GM21447 (cell line): ENCODE data around the gene CCDC27.

Experiments used
- ATAC-seq: cut with Tn5 transposase; IDR thresholded peaks from one replicate; pipeline ENCODE4 v1.9.1; 2021; ENCODE audit not compliant: unreplicated experiment

Gene CCDC27

GRCh38 chr1:3774276-3774945, 22.2 kb downstream of the CCDC27 start:
- no peak for ATAC-seq

DNA sequence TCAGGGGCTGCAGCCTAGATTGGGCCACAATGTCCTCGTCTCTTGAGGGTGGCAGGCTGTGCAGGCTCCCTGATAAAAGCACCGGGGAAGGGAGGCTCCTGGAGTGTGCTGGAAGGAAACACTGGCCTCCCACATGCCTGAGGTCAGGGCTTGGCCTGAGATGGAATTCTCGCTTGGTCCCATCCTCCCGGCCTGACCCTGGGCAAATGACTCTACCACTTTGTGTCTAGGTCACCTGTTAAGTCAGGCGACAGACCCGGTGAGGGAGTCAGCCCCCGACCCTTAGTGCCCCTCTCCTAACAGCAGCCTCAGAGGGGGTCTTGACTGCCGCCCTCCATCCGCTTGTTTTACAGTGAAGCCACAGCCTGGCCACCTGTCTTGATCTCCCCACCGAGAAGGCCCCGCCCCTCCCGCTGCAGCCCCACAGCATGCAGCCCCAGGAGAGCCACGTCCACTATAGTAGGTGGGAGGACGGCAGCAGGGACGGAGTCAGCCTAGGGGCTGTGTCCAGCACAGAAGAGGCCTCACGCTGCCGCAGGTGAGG, 22.8 kb downstream of the CCDC27 start:
- ATAC-seq, result no peak

GRCh38 chr1:3775490-3776230, 23.4 kb downstream of the CCDC27 start:
- no peak for ATAC-seq

- no peak for ATAC-seq
Measured at GRCh38 chr1:3776231-3776961, 24.1 kb downstream of the CCDC27 start.

DNA sequence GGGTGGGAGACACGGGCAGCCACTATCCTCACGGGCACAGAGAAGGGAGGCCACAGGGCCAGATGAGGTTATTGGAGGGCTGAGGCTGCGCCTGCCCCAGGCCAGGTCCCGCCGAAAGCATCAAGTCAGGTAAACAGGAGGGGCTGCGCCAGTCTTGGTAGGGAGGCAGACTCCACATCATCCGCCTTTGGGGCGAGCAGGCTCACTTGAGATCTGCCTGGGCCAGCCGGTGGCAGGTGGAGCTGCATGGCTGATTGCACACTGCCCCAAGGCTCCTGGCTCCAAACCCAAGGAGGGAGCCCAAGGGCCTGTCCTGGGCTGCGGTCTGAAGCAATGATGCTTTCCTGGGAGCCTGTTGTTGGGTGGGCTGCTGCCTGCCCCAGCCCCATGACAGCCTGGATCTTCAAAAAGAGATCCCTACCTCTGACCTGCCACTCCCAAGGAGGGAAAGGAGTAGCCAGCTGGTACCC, 24.9 kb downstream of the CCDC27 start:
- ATAC-seq, result no peak

- ATAC-seq, result no peak
Measured at GRCh38 chr1:3777647-3778589, 25.7 kb downstream of the CCDC27 start.

DNA sequence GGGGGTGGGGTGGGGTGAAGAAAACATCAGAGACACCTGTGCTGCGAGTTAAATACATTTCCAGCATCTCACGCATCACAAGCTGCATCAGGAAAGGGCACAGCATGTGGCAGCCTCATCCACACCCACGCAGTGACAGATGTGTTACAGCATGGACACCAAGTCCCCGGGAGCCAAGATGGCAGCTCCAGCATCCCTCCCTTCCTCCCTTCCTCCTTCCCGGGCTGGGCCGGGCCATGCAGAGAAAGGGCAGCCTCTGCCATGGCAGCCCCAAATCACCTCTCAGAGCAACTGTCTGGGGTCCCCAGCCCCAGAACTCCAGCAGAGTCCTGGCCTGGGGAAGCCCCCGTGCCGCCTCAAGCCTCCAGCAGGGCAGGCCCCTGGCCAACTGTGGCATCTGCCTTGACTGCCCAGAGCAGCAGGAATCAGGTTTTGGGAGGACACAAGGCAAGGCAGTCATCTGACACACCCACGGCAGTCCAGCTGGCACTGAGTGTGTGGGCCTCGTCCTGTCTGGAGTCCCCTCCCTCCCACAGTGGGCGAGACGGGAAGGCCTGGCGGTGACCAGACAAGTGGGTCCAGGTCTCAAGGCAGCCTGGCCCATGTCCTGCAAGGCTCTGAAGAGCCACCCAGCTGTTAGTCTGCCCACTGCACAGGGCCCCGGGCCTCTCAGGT, 26.5 kb downstream of the CCDC27 start:
- no peak for ATAC-seq

DNA sequence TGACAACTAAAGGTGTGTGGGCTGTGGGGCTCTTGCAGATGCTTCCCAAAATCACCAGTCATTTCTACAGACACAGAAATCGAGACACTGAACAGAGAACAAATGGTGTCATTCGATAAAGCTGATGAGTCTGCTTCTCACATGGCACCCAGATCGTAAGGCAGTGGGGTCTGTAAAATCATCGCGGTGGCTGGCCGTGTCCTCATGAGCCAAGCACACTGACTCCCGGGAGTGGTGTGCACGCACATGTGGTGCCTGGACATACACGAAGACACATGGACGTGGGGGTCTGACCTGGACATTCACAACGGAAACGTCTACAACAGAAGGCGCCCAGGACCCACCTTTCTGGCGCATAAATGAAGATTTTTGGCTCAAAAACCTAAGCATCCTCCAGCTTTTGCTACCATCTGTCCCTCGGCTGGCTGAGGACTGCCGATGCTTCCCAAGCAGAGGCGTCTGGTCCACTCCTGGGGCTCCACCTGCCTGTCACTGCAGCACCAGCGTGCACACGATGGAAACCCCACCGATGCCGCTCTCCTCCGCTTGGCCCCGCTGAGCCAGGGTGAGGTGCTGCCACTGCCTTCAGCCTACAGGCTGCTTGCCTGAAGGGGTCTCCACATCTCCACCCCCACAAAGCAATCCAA, 27.1 kb downstream of the CCDC27 start:
- no peak for ATAC-seq

DNA sequence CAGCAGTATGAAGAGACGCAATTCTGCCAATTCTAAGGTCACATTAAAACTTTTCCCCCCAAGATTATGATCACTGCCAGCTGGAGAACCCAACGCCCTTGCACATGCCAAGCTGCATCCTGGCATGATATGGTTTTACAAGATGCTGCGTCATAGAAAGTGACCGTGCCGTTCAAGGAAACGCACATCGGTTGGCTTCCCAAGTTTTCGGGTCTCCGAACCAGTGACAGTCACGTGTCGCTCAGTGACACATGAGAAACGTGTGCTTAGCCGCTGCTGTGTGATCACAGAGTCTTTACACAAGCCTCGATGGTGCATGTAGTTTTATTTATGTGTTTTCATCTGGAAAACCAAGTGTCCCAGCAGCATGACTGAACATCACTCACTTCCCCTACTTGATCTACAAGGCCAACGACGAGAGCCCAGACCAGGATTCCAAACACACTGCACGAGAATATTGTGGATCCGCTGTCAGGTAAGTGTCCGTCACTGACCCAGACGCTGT, 27.7 kb downstream of the CCDC27 start:
- no peak for ATAC-seq

- no peak for ATAC-seq
Measured at GRCh38 chr1:3780901-3781300, 28.7 kb downstream of the CCDC27 start.

GRCh38 chr1:3783651-3784474, 31.6 kb downstream of the CCDC27 start:
- ATAC-seq, result no peak

DNA sequence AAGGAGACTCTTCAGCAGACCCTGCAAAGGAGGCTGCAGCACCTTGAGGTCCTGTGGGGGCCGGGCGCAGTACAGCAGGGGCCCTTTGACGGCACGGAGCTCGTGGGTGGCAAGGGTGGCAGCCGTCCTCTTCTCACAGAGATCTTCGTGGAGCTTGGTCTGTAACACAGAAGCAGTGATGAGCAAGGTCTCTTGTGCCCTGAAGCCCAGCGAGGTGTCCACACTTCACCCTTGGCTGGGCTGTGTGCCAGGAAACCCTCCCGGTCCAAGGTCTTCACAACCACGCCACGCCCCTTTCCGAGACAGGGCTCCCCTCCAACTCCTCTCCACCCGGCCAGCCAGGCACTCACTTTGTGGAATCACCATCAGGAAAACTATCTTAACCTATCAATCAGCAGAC, 32.8 kb downstream of the CCDC27 start:
- ATAC-seq, result no peak

DNA sequence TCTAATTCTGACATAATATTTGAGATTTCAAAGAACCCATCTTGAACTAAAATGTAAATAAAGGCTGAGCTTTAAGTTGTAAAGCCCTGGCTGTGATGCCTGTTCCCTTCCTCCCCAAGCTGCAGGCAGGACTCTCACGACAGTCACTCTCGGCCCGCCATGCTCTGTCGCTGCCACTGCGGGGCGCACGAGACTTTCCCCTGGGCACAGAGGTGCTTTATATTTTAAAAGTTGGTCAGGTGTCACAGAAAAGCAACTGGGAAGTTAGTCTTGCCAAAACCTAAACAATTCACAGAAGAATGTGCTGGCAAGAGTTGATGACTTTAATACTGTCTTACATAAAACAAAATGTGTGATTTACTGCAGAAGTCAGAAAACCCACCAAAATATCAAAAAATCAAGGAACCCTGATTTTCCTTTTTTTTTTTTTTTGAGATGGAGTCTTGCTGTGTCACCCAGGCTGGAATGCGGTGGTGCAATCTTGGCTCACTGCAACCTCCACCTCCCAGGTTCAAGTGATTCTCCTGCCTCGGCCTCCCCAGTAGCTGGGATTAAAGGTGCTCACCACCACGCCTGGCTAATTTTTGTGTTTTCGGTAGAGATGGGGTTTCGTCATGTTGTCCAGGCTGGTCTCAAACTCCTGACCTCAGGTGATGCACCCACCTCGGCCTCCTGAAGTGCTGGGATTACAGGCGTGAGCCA, 33.4 kb downstream of the CCDC27 start:
- no peak for ATAC-seq

DNA sequence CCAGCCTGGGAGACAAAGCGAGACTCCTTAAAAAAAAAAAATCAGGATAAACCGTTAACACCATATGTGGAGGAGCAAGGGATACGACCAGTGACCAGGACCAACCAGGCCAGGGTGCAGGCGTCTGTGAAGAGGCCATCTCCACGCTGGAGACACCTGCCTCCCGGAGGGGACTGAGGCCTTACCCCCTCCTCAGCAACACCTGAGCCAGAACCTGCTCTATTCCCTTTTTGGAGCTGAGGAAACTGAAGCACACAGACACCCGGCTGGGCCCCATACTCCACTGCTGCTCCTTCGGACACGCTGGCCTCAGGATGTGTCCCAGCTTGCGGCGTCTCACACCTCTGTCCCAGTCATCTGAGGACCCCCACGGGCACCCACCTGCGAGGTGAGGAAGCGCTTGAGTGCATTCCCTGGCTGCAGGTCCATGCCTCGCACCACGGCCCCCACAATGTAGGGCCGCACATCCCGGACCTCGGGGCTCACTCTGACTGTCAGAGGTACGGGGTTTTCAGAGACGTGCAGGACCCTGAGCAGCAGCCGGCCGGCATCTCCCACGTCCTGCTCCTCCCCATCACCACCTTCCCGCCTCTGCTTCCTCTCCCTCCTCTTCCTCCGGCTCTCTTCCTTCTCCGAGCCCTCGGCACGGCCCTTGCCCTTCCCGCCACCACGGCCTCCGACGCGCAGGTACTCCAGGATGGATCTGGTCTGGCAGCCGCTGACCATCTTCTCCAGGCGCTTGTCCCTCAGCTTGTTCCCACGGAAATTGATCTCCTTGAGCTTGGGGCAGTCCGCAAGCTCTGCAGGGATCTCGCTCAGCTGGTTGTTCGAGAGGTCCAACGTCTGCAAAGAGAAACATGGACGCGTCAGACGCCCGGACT, 34.5 kb downstream of the CCDC27 start:
- no peak for ATAC-seq

DNA sequence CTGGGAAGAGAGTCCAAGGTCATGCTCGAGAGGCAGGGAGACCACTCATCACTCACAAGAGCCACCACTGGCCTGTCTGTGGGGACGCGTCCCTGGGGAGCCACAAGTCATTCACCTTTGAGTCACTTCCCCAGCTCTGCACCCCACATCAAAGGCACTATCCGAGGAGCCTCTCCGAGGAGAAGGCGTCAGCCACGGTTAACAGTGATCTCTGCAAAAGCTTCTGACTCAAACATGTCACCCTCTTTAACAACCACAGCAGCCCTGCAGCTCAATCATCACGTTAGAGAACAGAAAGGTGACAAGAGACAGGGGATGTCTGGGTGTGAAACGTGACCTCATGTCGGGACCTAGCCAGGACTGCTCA, 35.1 kb downstream of the CCDC27 start:
- ATAC-seq, result no peak

DNA sequence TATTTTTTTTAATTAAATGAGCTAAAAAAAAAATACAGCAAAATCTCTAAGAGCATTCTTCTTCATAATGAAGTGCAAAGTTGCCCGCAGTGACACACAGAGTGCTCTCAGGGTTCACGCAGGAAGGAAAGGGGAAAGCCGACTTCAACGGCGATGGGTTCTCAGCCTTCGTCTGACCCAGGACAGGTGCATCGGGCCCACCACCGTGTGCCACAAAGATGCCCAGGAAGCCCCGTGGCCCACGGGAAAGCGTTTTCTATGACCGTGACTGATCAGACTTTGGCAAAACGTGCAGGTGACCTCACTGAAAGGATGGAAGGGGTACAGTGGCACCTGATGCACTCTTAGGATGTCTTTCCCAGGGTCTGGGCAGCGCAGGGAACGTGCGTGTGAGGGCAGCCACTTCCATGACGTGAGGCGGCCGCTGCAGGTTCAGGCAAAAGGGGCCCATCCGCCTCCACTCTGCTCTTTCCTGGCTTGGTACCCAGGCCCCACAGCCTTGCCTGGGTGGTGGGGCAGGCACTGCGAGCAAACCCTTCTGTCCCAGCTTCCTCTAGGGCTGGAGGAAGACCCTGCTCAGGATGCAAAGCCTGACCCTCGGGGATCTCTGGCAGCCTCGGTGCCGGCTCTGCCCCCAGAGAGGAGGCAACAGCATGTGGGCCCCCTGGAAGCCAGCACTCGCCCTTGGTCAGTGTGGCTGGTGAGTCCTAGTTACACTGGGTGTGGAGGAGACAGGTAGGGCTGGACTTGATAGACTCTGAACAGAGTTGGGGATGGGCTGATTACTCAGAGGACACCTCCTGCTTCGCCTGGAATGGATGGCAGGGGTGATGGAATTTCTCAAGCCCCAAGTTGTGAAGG, 35.7 kb downstream of the CCDC27 start:
- ATAC-seq, result no peak
